Left cardiac atrium (tissue), 4 donors: ENCODE measurements around the gene CUBN. TPM values are rescaled to one million over a fixed set of nuclear protein-coding genes. Genes with fewer than 3 reads are reported as not detected.
A peak's percentile ranks its signal among the peaks of the same experiment; 100 is the strongest.

Source experiments
- ATAC-seq, 2 donors: fragments of 200-7000 bp; cut with Tn5 transposase; one replicate each; pipeline ENCODE4 v1.9.1; 2020; ENCODE audit warnings: mild to moderate bottlenecking in 2 of 2, moderate library complexity in 2 of 2
- DNase-seq: peaks from one replicate; pipeline ENCODE4 v3.0.0-alpha.2; 2020
- intact Hi-C, 2 donors: fragments of 100-400 bp; cut with DNase I; formaldehyde crosslinking; loops; one replicate each; pipeline versions ENCODE4 v1.14.1 to v1.15.1; 2022 to 2023
- total RNA-seq, 2 donors: library from RNA; stranded (reverse); fragmentation: NEBNext Ultra II Directional; extraction: Animal tissue kit (Norgen Biotek cat#: 25700); gene quantifications; one replicate each; pipeline ENCODE4 v1.2.1, GENCODE V29; 2021
- donor health status: DM: no; HTN: yes; CAD: no.
- donor health status: DM: no; HTN: yes; CAD: no; lungs with severe emphysema.
- donor health status: DM: yes; HTN: yes; CAD: no.
- donor health status: Dilated cardiomyopathy.

The CUBN gene
- total RNA-seq, 2 donors from 2014 or later = 0.84 to 0.91 TPM

DNA sequence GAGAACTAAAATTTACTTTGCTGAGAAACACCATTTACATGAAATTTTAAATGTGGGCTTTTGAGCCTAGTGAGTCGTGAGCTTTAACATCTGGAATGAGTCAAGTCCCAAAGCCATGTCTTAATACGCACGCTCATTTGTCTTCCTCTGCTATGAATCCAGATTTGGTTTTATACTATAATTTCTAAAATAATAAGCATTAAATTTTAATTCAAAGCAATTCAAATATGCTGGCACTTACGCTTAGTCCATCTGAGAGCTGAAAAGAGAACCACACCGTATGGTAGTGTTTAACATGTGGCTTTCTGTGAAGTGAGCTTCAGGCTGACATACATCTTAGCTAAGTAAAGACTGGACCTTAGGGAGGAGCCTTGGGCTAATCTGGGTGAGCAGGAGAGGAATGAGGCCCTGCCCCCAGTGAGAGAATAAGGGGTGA, 52.2 kb downstream of the CUBN start:
- no peak for ATAC-seq
- intact Hi-C loops = no loop called here

DNA sequence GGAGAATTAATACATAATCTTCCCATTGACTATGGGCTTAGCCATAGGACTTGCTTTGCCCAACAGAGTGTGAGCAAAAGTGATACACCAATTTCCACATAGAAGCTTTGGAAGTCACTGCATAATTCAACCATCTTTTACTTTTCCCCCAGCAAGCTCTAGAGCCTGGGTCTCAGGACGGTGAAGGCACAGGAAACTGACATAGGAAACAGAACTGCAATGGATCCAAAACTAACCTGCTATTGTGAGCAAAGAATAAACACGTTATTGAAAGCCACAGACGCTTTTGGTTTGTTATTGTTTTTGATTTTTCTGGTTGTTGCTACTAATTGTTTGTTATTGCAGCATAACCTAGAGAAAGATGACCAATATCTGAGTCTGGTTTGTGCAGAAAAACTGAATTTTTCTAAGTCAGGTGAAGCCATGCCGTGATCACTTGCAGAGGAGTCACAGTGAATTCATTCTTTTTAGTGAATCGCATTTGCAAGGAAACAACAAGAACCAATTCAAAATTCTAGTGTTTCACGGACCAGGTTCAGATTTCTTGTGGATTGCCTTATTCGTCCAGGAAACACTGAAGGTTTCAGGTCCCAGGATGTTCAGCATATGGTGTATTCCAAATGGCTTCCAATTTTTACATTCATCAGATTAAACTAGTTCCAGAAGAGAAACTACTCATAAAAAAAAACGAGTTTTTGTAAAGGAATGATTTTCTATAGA, 52.8 kb downstream of the CUBN start:
- intact Hi-C loops = no loop called here
- no peak for DNase-seq

More for the DNA sequence above, 52.2 kb downstream of the CUBN start:
- no peak for DNase-seq

DNA sequence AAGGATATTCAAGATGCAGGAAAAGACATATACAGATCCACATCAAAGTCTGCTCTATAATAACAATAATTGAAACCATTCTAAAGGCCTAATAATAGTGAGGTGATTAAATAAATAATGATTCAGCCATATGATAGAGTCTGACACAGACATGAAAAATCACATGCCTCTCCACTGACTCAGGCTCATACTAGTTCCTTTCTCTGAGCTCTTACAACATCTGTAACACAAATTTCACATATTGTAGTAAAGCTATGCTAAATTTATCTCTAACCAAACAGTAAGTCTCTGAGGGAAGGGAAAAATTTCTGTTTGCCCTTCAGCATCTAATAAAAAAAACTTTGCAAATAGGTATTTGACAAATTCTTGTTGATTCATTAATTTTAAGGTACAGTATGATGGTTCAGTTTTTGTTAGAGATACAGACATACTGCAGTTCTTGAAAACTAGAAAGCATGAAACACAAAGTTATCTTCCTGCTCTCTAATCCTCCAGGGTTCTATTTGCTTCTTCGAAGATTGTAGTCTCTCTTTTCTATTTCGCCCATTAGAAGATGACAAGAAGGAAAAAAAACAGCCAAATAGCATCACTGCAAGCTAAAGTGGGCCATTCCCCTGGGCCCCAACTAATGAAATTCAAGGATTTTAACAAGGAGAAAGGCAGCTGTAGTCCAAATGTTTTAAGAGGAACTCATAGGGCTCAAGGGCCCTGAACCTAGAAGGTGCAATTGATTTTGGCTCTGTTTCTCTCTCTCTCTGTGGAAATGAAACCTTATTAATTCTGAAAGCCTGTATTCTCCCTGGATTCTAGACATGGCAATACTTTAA, 53.9 kb downstream of the CUBN start:
- intact Hi-C loops = no loop called here
- no peak for DNase-seq
- peak; percentile 74 to 97 for ATAC-seq

More for the DNA sequence above, 52.8 kb downstream of the CUBN start:
- no peak for ATAC-seq

DNA sequence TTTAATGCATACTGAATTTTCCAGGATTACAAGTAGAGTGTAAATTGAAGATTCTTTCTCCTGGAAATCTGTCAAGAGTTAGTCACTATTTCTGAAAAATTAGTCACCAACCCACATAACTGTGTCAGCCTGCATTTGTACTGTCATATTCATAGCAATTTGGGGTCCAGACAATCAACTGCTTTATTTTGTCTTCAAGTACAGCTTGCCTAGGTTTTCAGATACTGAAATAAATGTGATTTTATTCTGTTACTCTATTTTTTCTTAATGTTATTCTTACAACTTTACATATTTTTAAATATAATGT, 55.1 kb downstream of the CUBN start:
- no peak for DNase-seq
- ATAC-seq = peak in 1 of 2 donors; percentile 48

DNA sequence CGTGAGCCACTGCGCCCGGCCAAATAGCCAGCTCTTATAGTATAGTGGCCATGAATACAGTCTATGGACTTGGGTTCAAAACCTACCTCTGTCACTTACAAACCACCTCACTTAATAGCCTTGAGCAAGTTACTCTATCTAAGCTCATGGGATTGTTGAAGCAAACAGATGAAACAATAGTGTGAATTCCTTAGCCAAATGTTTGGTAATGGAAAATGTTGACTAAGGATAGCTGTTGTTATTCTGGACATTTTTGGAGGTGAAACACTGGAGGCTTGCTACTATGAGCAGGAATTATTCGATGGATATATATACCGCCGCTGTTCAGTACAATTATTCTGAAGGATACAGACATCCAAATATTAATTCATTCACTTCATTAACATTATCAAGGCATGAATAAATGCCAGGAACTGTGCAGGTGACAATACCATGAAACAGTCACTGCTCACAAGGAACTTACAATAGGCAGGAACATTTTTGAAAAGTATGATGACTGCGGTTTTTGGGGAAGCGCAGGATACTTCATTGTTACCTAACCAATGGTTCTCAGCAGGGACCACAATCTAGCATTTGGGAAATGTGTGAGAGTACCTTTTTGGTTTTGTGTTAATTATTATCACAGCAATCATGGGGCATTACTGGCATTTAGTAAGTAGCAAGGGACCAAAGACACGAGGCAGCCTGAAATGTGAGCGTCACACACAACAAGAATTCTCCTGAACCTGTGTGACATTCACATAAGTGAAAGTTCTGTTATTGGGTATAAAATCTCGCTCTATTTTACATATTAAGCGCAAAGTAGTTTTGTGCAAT, 55.7 kb downstream of the CUBN start:
- ATAC-seq (no peak), DNase-seq (no peak)
- intact Hi-C loops = no loop called here

More for the DNA sequence above, 55.1 kb downstream of the CUBN start:
- intact Hi-C loops = no loop called here

DNA sequence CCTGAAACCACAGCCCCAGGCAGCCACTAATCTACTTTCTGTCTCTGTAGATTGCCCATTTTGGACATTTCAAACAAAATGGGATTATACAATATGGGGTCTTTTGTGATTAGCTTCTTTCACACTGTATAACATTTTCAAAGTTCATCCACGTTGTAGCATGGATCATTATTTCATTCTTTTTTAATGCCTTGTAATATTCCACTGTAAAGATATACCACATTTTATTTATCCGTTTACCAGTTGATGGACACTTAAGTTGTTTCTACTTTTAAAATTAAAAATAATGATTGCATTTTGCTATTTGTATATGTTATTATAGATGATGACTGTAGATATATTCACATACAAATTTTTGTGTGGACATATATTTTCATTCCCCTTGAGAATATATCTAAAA, 60.7 kb downstream of the CUBN start:
- intact Hi-C loops = no loop called here
- DNase-seq = no peak

DNA sequence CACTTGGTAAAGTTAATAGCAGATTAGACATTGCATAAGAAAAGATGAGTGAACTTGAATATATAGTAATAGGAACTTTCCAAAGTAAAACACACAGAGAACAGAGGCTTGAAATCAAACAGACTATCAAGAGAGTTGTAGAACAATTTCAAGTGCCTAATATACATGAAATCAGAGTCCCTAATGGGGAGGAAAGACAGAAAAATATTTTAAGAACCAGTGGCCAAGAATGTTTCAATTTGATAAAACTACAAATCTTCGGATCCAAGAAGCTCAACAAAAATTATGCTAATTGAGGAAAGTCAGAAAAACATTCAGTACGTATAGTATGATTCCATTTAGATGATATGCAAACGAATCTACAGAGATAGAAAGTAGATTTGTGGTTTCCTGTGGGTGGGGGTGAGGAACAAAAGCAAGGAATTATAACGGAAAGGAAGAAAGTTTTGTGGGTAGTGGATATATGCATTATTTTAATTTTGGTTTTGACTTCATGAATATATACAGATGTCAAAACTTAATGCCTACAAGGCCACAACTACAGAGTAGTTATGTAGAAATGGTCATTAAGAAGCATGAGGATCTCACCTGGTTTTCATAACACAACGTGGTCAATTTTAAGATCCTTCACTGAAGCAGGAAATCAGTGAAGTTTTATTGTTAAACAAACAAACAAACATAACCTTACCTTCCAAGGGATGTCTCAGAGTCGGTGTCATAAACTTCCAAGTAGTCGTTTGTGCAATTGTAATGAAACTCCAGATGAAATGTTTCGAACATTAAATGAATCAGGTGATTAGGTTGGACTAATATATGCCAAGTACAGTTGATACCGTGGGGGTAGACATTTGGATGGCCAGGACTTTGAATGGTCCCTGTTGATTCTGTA, 62.0 kb downstream of the CUBN start:
- ATAC-seq (no peak), DNase-seq (no peak)
- intact Hi-C loops = no loop called here

More for the DNA sequence above, 60.7 kb downstream of the CUBN start:
- ATAC-seq = no peak

DNA sequence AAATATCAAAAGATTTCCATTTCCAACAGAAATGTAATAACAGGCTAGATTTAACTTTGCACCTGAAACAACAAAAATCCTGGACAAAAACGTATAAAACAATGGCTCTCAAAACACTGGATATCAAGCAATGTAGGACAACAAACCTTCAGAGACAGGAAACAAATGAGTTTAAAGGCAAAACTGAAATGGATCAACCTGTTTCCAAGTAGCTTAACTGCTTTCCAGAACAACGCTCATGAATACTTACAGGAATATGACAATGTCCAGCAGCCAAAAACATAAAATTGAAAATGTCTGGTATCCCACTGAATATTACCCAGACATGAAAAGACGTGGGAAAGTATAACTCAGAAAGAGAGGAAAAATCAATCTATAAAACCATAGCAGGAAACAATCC, 62.8 kb downstream of the CUBN start:
- intact Hi-C loops = no loop called here
- no peak for ATAC-seq
- DNase-seq = no peak

DNA sequence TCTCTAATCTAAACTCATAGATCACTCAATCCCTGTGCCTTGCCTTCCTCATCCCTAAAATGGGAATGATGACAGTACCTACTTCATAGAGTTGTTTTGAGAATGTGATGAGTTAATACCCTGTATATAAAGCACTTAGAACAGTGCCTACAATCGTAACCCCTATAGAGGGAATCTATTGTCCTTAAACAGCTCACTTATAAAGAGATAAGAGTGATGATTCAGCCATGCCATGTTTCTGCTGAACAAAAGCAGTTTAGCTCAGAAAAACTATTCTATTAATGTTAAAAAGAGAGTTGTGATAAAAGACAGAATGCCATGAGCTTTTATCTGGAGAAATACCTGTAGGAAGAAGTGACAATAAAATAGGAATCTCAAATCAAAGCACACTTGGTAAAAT, 63.6 kb downstream of the CUBN start:
- intact Hi-C loops = no loop called here
- DNase-seq (no peak), ATAC-seq (no peak)

DNA sequence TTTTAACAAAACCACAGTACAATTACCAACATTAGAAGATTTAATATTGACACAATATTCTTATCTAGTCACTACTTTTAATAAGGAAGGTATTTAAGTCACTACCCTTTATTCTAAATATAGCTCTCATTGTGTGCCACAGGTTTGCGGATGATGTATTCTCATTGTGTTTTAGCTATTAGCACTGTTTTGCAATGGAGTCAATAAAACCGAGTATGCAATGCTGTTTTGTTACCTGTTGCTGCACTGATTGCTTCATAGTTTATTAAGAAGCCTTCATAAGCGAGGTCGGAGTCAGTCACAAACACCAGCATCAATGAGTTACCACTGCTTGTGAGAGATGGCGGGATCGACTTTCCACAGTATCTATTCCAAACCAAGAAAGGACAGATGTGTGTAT, 64.3 kb downstream of the CUBN start:
- intact Hi-C loops = no loop called here
- ATAC-seq = no peak
- no peak for DNase-seq

DNA sequence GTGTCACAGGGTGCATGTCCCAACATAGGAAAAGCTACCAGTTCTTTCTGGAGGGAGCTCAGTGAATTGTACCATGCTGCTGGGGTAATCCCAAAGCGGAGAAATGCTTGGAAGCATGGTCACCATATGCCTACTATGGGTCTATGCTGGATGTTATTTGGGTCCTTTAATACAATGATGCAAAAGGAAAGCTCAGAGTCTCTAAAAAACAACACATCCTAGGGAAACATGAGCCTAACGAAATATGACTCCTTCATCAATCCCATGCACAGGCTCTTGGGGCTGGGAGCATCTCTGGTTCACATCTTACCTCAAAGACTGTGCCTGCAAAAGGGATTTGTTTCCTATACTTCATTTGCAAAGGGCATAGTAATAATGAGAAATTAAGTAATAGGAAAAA, 65.2 kb downstream of the CUBN start:
- DNase-seq = no peak
- intact Hi-C loops = no loop called here
- no peak for ATAC-seq

DNA sequence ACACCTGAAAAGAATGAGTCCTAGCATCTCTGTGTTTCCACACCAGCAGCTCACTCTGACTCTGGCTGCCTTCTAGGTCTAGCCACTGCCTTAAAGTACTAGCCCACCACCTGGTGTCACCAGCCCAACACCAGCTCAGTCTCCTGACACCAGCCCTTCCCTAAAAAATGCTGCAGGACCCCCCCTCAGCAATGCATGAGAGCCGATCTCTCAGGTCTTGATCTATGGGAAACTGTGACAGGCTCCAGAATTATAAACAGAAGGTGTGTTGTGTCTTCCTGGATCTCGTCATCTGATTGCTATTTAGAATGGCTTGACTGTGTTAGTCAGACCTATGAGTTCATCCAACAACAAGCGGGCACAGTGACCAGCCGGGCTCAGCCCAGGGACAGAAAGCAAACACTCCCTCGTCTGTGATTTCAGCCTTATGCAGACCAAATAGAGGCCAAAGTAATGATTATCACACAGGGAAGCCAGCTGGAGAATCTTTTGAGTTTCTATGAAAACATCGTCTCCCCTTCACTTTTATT, 66.6 kb downstream of the CUBN start:
- DNase-seq (peak; percentile 40), ATAC-seq (peak in 1 of 2 donors; percentile 92)
- intact Hi-C loops = no loop called here

DNA sequence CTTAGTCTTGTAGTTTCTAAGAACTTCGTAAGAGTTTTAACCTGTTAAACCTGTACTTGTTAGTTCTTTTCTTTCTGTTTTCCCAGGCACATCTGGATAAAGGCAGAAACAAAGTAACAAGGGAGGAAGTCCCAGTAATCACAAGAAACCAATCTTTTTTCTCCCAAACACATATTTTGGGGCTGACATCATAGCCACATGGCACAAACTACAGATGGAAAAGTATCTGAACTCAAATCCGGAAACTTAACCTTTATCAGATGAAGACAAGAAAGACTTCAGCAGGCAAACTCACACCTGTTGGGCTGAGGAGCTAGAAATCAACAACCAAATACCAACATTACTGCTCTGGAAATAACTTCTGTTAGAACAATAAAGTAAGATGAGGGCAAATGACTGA, 67.1 kb downstream of the CUBN start:
- ATAC-seq (peak in 1 of 2 donors; percentile 64), DNase-seq (no peak)
- intact Hi-C loops = no loop called here

DNA sequence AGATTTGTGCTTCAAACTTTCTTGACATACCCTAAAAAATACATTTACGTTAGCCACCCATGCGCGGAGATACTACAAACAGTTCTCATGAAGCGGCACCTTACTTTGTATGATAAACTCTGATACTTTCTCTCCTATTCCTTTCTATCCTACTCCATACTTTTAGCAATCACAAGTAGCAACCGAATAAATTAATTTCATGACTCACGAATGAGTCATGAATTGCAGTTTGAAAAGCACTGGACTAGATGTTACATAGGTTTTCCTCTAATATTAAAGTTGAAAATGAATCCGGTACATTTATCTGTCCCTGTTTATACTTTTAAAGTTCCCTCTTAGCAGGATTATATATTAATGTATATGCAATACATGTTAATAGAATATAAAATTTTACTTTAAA, 67.6 kb downstream of the CUBN start:
- DNase-seq (no peak), ATAC-seq (peak in 1 of 2 donors; percentile 74)
- intact Hi-C loops = no loop called here

DNA sequence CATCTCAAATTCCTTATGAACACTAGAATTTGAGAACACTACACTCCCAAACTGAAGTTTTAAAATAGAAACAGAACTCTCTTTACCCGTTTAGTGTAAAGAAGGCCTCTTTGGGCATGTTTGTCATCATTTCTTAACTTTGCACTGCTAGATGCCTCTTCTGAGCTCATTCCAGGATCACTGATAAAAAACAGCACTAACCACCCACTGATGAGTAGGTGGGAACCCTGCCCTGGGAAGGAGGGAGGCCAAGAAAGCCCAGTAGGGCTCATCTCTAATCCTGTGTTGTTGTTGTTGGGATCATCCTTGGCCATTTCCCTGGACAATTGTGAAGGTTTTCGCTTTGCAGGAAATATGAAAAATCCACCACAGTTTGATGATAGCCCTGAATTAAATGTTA, 68.2 kb downstream of the CUBN start:
- intact Hi-C loops = no loop called here
- DNase-seq (no peak), ATAC-seq (no peak)

DNA sequence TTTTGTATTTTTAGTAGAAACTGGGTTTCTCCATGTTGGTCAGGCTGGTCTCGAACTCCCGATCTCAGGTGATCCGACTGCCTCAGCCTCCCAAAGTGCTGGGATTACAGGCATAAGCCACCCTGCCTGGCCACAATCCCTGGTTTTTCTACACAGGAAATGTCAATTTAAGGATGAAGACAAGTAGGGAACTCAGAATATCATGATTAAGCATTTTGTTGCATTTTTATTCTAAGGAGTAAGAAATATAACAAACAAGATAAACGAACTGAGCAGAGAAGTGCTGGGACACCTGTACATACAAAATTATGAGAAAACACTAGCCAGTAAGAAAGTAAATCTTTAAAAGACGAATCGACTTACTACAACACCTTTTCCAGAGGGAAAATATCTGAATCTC, 69.3 kb downstream of the CUBN start:
- DNase-seq (no peak), ATAC-seq (no peak)
- intact Hi-C loops = no loop called here

DNA sequence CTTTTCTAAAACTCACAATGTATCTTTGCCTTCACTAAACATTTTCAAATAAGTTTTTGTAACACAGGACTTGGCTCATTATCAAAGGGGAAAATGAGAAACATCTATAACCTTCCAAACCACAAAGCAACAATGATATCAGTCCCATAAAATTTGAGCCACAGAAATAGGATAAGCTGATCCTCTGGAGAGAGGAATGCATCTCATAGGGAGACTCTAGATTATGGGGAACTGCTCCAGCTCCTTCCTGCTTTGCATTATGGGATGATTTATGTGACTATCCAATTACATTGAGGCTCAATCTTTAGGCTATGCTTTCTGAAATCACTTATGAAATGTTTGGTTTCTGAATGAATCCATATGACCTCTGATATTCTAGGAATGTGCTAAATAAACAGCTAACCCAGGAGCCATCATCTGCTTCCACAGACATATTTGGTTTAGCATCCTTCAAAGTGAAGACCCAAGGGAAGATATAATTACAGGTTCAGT, 70.4 kb downstream of the CUBN start:
- no peak for DNase-seq
- intact Hi-C loops = no loop called here
- ATAC-seq = no peak

DNA sequence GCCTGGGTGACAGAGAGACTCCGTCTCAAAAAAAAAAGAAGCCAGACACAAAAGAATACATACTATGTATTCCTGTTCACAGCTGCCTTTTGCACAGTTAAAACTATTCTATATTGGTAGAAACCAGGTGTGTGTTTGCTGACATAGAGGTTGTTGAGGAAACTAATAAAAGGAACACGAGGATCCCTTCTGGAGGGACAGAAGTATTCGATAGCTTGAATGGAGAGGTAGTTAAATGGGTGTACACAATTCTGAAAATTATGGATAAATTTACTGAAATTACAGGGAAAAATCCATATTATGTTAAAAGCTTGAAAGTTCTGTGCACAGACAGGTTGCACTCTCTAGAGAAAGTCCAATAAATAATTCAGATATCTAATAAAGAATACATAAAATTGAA, 71.5 kb downstream of the CUBN start:
- no peak for DNase-seq
- intact Hi-C loops = no loop called here
- ATAC-seq = no peak
